DND-41 (cell line): ENCODE data around the gene PRODH2.

Source experiments
- ATAC-seq: fragments of 200-7000 bp; cut with Tn5 transposase; 3 replicates; pipeline ENCODE4 v1.9.1; 2021; ENCODE audit warnings: low read depth; ENCODE audit not compliant: insufficient read depth
- DNase-seq: peaks from one replicate; pipeline ENCODE4 v3.0.0-alpha.2; 2020
- H2AFZ ChIP-seq: 2 replicates; pipeline ENCODE4 v1.6.0; 2012; ENCODE audit warnings: low read depth, low read length
- H3K27ac ChIP-seq: 2 replicates; pipeline ENCODE4 v1.5.1; 2012; ENCODE audit warnings: low read length, inconsistent platforms
- H3K27me3 ChIP-seq: fragments of 200-600 bp; sonication (generic); 2 replicates; pipeline ENCODE4 v1.6.0; 2012; ENCODE audit warnings: low read length, mild to moderate bottlenecking, inconsistent platforms; ENCODE audit not compliant: insufficient read depth, poor library complexity
- H3K36me3 ChIP-seq: 2 replicates; pipeline ENCODE4 v1.5.1; 2012; ENCODE audit warnings: low read length, inconsistent platforms; ENCODE audit not compliant: insufficient read depth
- H3K4me1 ChIP-seq: 2 replicates; pipeline ENCODE4 v1.5.1; 2012; ENCODE audit warnings: mild to moderate bottlenecking, low read length; ENCODE audit not compliant: insufficient read depth
- H3K4me2 ChIP-seq: 2 replicates; pipeline ENCODE4 v1.6.0; 2012; ENCODE audit warnings: mild to moderate bottlenecking, moderate library complexity, low read length, inconsistent platforms; ENCODE audit not compliant: insufficient read depth
- H3K4me3 ChIP-seq, 2 experiments: fragments of 200-600 bp in 1 of 2; shearing (Covaris generic) in 1 of 2; 2 replicates each; pipeline ENCODE4 v1.5.1; 2012 to 2016; ENCODE audit warnings: inconsistent platforms in 2 of 2, low read length in 2 of 2, mild to moderate bottlenecking in 2 of 2, low read depth in 1 of 2, moderate library complexity in 1 of 2
- H3K79me2 ChIP-seq: 2 replicates; pipeline ENCODE4 v1.6.0; 2012; ENCODE audit warnings: low read length, inconsistent platforms; ENCODE audit not compliant: insufficient read depth
- H3K9ac ChIP-seq: 2 replicates; pipeline ENCODE4 v1.6.0; 2012; ENCODE audit warnings: low read depth, mild to moderate bottlenecking, inconsistent platforms, low read length, moderate library complexity
- H3K9me3 ChIP-seq: 2 replicates; pipeline ENCODE4 v1.5.1; 2012; ENCODE audit warnings: low read length, moderate library complexity, mild to moderate bottlenecking, inconsistent platforms; ENCODE audit not compliant: insufficient read depth, severe bottlenecking
- H4K20me1 ChIP-seq: 2 replicates; pipeline ENCODE4 v1.6.0; 2012; ENCODE audit warnings: low read length; ENCODE audit not compliant: insufficient read depth
- EZH2 ChIP-seq: IDR thresholded peaks from 3 replicates; pipeline ENCODE4 v1.6.1; 2012; ENCODE audit warnings: borderline replicate concordance, low read depth, mild to moderate bottlenecking, moderate library complexity, low read length, inconsistent platforms; ENCODE audit not compliant: severe bottlenecking
- TF ChIP-seq, protein P1 (sequence below): IDR thresholded peaks from 2 replicates; pipeline ENCODE4 v1.5.1; 2012; ENCODE audit warnings: borderline replicate concordance, low read length, moderate library complexity, mild to moderate bottlenecking; ENCODE audit not compliant: poor library complexity, severe bottlenecking; ENCODE audit errors: extremely low read depth

Gene PRODH2, protein sequence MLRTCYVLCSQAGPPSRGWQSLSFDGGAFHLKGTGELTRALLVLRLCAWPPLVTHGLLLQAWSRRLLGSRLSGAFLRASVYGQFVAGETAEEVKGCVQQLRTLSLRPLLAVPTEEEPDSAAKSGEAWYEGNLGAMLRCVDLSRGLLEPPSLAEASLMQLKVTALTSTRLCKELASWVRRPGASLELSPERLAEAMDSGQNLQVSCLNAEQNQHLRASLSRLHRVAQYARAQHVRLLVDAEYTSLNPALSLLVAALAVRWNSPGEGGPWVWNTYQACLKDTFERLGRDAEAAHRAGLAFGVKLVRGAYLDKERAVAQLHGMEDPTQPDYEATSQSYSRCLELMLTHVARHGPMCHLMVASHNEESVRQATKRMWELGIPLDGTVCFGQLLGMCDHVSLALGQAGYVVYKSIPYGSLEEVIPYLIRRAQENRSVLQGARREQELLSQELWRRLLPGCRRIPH

GRCh38 chr19:35812220-35813042 lies at the start of gene PRODH2:
Gene PRODH2, minus strand, starts transcription at chr19:35812845. Its CDS starts 40 bp downstream, at chr19:35812805.
- no peaks in the 10 kb centered on the region for H3K9me3 ChIP-seq
- H3K4me3 ChIP-seq: no peak within 1 kb of the TSS
- TF ChIP-seq EZH2: no peak
- TF ChIP-seq, protein P1, sequence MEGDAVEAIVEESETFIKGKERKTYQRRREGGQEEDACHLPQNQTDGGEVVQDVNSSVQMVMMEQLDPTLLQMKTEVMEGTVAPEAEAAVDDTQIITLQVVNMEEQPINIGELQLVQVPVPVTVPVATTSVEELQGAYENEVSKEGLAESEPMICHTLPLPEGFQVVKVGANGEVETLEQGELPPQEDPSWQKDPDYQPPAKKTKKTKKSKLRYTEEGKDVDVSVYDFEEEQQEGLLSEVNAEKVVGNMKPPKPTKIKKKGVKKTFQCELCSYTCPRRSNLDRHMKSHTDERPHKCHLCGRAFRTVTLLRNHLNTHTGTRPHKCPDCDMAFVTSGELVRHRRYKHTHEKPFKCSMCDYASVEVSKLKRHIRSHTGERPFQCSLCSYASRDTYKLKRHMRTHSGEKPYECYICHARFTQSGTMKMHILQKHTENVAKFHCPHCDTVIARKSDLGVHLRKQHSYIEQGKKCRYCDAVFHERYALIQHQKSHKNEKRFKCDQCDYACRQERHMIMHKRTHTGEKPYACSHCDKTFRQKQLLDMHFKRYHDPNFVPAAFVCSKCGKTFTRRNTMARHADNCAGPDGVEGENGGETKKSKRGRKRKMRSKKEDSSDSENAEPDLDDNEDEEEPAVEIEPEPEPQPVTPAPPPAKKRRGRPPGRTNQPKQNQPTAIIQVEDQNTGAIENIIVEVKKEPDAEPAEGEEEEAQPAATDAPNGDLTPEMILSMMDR: no peak
- ATAC-seq (no peak), DNase-seq (no peak)
- no peaks in the 10 kb centered on the region for H3K4me1 ChIP-seq
- H4K20me1 ChIP-seq: no peaks in the 10 kb centered on the region
- no peak within 1 kb of the TSS for H2AFZ ChIP-seq
- H3K27me3 ChIP-seq: no peaks in the 10 kb centered on the region
- H3K9ac ChIP-seq: no peak within 1 kb of the TSS
- no peak within 1 kb of the TSS for H3K4me2 ChIP-seq
- H3K27ac ChIP-seq: no peak within 1 kb of the TSS
- no peaks in the 10 kb centered on the region for H3K79me2 ChIP-seq
- H3K36me3 ChIP-seq: no peaks in the 10 kb centered on the region

DNA sequence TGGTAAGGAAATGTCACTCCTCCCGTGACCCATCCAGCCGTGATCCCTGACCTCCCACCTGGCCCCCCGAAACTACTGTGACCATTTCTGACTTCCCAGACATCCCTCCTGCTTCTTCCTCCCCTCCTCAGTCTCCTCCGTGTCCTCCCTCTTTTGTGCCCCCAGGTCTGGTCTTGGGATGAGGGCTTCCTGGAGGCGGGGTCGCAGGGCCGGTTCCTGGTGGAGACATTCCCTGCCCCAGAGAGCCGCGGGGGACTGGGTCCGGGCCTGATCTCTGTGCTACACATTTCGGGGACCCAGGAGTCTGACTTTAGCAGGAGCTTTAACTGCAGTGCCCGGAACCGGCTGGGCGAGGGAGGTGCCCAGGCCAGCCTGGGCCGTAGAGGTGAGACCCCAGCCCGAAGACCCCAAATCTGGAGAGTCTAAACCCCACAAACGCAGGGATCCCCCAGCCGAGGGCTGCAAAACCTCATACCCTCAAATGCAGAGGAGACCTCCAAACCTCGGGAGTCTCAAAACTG lies 49.1 kb upstream of the PRODH2 start:
- no peak overlapping the region for H2AFZ ChIP-seq
- H3K4me3 ChIP-seq: no peak overlapping the region
- peaks cover 9% of the 10 kb centered on the region for H3K4me1 ChIP-seq
- no peaks in the 10 kb centered on the region for H3K79me2 ChIP-seq
- TF ChIP-seq, protein P1: no peak
- TF ChIP-seq EZH2: no peak
- ATAC-seq: no peak
- H3K9ac ChIP-seq: no peak overlapping the region
- no peaks in the 10 kb centered on the region for H4K20me1 ChIP-seq
- H3K27me3 ChIP-seq: no peaks in the 10 kb centered on the region
- H3K9me3 ChIP-seq: no peaks in the 10 kb centered on the region
- H3K36me3 ChIP-seq: no peaks in the 10 kb centered on the region
- H3K4me2 ChIP-seq: no peak overlapping the region
- no peak overlapping the region for H3K27ac ChIP-seq
- DNase-seq: no peak

- ATAC-seq (no peak), DNase-seq (no peak)
- H3K4me2 ChIP-seq: no peak overlapping the region
- peaks cover 2% of the 10 kb centered on the region for H3K27me3 ChIP-seq
- H3K27ac ChIP-seq: no peak overlapping the region
- no peaks in the 10 kb centered on the region for H3K36me3 ChIP-seq
- no peak overlapping the region for H3K9ac ChIP-seq
- no peak overlapping the region for H3K4me3 ChIP-seq
- H4K20me1 ChIP-seq: no peaks in the 10 kb centered on the region
- H3K9me3 ChIP-seq: no peaks in the 10 kb centered on the region
- peaks cover 15% of the 10 kb centered on the region for H3K4me1 ChIP-seq
- TF ChIP-seq, protein P1: no peak
- no peak for TF ChIP-seq EZH2
- H3K79me2 ChIP-seq: no peaks in the 10 kb centered on the region
- H2AFZ ChIP-seq: no peak overlapping the region
Measured at GRCh38 chr19:35860818-35861639, 48.4 kb upstream of the PRODH2 start.
